MM.1S (cell line): Measurements from ENCODE around the gene TSC22D3.

ENCODE experiments used
- CTCF ChIP-seq: fragments of 300-600 bp; sonication (generic); IDR thresholded peaks from 2 replicates; pipeline ENCODE4 v1.5.1; 2016; ENCODE audit warnings: antibody characterized with exemption, low read length, mixed read lengths
- EZH2 ChIP-seq: fragments of 300-600 bp; sonication (generic); optimal IDR thresholded peaks from 2 replicates; pipeline ENCODE3; 2017; ENCODE audit warnings: low read depth, mild to moderate bottlenecking, antibody characterized with exemption, low read length, mixed read lengths
- EZH2phosphoT487 ChIP-seq: fragments of 300-600 bp; sonication (generic); IDR thresholded peaks from 2 replicates; pipeline ENCODE4 v1.6.1; 2018; ENCODE audit warnings: antibody characterized with exemption, low read length

GRCh38 chrX:107750263-107750662, 25.3 kb downstream of the TSC22D3 start:
- TF ChIP-seq EZH2 (no peak), CTCF (no peak), EZH2phosphoT487 (no peak)
